Neuron (in vitro differentiated cells): ENCODE data around the gene METRNL.

ENCODE experiments used
- H2AFZ ChIP-seq: one replicate; pipeline ENCODE4 v1.6.1; 2013; ENCODE audit warnings: low read depth, mild to moderate bottlenecking, inconsistent platforms, low read length, moderate library complexity
- H3K27me3 ChIP-seq: one replicate; pipeline ENCODE4 v1.6.1; 2013; ENCODE audit warnings: low read length; ENCODE audit not compliant: insufficient read depth
- H3K36me3 ChIP-seq: one replicate; pipeline ENCODE4 v1.6.1; 2013; ENCODE audit warnings: low read length; ENCODE audit not compliant: insufficient read depth
- H3K4me1 ChIP-seq: one replicate; pipeline ENCODE4 v1.6.1; 2013; ENCODE audit warnings: low read length; ENCODE audit not compliant: insufficient read depth
- H3K4me3 ChIP-seq: 2 replicates; pipeline ENCODE4 v1.5.1; 2013; ENCODE audit warnings: mild to moderate bottlenecking, low read length, moderate library complexity
- H3K9me3 ChIP-seq: one replicate; pipeline ENCODE4 v1.6.1; 2013; ENCODE audit warnings: low read length

METRNL gene

DNA sequence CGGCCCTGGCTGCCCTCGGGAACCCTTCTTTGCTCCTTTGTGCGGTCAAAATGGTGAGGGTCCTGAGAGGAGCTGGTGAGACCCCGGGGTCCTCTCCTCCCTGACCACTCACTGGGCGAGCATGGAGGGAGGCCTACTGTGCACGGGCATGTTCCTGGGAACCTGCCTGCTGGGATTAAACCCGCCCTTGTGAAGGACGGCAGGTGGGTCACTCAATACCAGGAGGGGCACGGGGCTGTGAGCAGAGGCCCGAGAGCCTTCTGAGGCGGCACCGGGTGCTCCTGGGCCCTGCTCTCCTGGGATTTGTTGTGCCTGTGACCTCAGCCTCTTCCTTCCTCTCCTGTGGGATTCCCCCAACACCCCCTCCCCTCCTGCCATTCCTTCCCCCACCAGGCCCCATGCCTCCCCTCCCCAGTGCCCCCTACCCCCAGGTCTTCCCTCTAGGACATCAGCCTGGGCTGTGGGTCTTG, 19.7 kb downstream of the METRNL start:
- Histone ChIP-seq H3K4me3 (no peak overlapping the region), H3K4me1 (peaks cover 27% of the 10 kb centered on the region), H3K9me3 (no peaks in the 10 kb centered on the region), H2AFZ (no peak overlapping the region), H3K36me3 (peaks cover 23% of the 10 kb centered on the region), H3K27me3 (no peaks in the 10 kb centered on the region)

GRCh38 chr17:83099570-83100181, 20.3 kb downstream of the METRNL start:
- H3K4me3 ChIP-seq = no peak overlapping the region
- no peaks in the 10 kb centered on the region for H3K27me3 ChIP-seq

DNA sequence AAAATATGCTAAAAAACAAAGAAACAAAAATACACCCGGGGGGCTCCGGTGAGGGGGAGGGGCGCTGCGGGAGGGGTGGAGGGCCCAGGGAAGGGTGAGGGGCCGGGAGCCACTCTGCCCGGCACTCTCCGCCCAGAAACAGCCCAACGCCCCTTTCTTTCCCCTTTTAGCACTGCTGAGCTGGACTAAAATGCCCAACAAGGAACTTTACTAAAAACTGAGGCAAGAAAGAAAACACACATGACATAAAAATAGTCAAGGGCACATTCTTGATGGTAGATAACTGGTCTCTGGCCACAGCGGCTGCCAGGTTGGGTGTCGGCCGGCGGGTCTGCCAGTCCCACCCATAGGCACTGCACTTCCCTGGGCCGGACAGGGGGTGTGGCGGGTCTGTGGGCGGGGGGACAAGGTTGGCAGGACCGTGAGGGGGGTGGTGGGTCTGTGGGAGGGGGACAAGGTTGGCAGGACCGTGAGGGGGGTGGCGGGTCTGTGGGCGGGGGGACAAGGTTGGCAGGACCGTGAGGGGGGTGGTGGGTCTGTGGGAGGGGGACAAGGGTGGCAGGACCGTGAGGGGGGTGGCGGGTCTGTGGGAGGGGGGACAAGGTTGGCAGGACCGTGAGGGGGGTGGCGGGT, 20.9 kb downstream of the METRNL start:
- H3K27me3 ChIP-seq = no peaks in the 10 kb centered on the region
- H3K4me3 ChIP-seq = no peak overlapping the region
- peaks cover 27% of the 10 kb centered on the region for H3K4me1 ChIP-seq
- H3K36me3 ChIP-seq = peaks cover 12% of the 10 kb centered on the region
- no peak overlapping the region for H2AFZ ChIP-seq
- no peaks in the 10 kb centered on the region for H3K9me3 ChIP-seq

More at GRCh38 chr17:83099570-83100181, 20.3 kb downstream of the METRNL start:
- H2AFZ ChIP-seq = no peak overlapping the region
- H3K9me3 ChIP-seq = no peaks in the 10 kb centered on the region
- peaks cover 17% of the 10 kb centered on the region for H3K36me3 ChIP-seq
- H3K4me1 ChIP-seq = peaks cover 27% of the 10 kb centered on the region

GRCh38 chr17:83100853-83101391, 21.5 kb downstream of the METRNL start:
- peaks cover 29% of the 10 kb centered on the region for H3K4me1 ChIP-seq
- no peak overlapping the region for H3K4me3 ChIP-seq

DNA sequence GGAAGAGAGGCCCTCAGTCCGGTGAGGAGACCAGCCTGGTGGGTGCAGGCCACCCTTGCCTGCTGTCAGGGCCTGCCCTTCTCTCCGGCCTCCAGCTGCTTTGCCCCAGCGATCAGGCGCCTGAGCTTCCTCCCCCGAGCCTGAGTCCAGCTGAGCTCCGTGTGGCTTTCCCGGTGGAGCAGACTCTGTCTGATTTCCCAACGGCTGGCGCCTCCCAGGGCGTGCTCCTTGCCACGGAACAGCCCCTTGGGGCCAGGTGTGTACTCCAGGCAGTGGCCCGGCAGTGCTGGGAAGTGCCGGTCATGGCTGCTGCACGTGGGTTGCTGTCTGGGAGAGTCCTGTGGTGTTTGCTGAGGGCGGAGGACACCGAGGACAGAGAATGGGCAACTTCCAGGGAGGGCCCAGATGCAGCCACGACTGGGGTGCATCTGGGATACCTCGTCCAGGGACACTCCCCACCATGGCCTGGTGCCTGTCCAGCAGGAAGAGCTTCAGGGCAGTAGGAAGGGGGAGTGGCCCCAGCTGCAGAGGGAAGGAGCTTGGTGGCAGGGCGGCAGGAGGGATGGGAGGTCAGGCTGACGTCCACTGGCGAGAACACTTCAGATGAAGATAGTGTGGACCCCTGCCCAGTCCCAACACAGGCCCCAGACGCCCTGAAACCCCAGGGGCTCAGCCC, 22.5 kb downstream of the METRNL start:
- no peak overlapping the region for H2AFZ ChIP-seq
- peaks cover 38% of the 10 kb centered on the region for H3K4me1 ChIP-seq
- H3K36me3 ChIP-seq = no peaks in the 10 kb centered on the region
- no peaks in the 10 kb centered on the region for H3K27me3 ChIP-seq
- no peaks in the 10 kb centered on the region for H3K9me3 ChIP-seq
- no peak overlapping the region for H3K4me3 ChIP-seq

More at GRCh38 chr17:83100853-83101391, 21.5 kb downstream of the METRNL start:
- Histone ChIP-seq H3K36me3 (peaks cover 7% of the 10 kb centered on the region), H3K27me3 (no peaks in the 10 kb centered on the region), H2AFZ (no peak overlapping the region), H3K9me3 (no peaks in the 10 kb centered on the region)

- Histone ChIP-seq H3K27me3 (no peaks in the 10 kb centered on the region), H3K4me1 (peaks cover 39% of the 10 kb centered on the region)
Observed at GRCh38 chr17:83103200-83103942, 24.0 kb downstream of the METRNL start.

GRCh38 chr17:83103943-83104311, 24.5 kb downstream of the METRNL start:
- Histone ChIP-seq H3K9me3 (peaks cover 6% of the 10 kb centered on the region), H3K27me3 (no peaks in the 10 kb centered on the region), H3K36me3 (no peaks in the 10 kb centered on the region), H3K4me1 (peaks cover 34% of the 10 kb centered on the region), H3K4me3 (no peak overlapping the region), H2AFZ (no peak overlapping the region)

More at GRCh38 chr17:83103200-83103942, 24.0 kb downstream of the METRNL start:
- Histone ChIP-seq H2AFZ (no peak overlapping the region), H3K4me3 (no peak overlapping the region), H3K36me3 (no peaks in the 10 kb centered on the region), H3K9me3 (peaks cover under 1% of the 10 kb centered on the region)

DNA sequence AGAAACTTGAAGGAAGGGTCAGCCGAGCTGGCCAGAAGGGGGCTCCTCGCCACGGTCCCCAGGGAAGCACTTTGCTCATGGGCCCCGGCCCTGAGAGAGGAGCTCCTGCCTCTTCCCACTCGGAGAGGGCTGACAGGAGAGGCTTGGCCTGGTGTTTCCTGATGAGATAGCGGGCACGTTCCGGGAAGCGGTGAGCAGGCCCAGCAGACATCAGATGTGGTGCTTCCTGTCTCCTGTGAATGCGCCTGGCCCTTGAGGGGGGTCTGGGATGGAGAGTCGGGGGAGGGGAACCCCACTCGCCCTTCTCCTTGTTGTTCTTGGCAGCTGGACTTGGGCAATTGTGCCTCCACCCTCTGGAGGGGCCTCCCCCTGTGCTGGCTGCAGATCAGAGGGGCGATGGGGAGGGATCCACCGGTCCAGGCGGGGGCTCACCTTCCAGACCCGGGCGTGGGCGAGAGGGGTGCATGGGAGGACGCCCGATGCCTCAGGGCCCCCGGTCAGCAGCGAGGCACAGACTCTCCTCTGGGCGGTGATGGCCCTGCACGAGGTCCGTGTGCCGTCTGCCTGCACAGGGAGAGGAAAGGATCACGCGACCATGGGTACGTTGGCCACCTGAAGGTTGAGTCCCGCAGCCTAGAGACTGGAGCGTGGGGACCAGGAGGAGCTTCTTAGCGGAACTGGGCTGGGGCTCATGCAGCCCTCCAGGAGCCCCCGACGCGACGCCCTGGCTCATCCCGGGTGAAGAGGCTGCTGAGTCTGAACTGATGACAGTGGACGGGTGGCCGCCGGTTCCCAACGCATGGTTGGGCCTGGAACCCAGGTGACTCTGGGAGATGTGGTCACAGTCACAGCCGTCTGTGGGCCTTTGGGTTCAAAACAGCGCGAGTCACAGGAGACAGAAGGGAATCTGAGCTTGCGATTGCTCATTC, 25.4 kb downstream of the METRNL start:
- H3K36me3 ChIP-seq = no peaks in the 10 kb centered on the region
- no peak overlapping the region for H2AFZ ChIP-seq
- peaks cover 13% of the 10 kb centered on the region for H3K9me3 ChIP-seq
- peaks cover 26% of the 10 kb centered on the region for H3K4me1 ChIP-seq
- H3K27me3 ChIP-seq = no peaks in the 10 kb centered on the region
- H3K4me3 ChIP-seq = no peak overlapping the region

GRCh38 chr17:83105512-83105911, 26.1 kb downstream of the METRNL start:
- H3K9me3 ChIP-seq = peaks cover 16% of the 10 kb centered on the region
- no peak overlapping the region for H3K4me3 ChIP-seq
- peaks cover 21% of the 10 kb centered on the region for H3K4me1 ChIP-seq
- H3K27me3 ChIP-seq = no peaks in the 10 kb centered on the region
- no peak overlapping the region for H2AFZ ChIP-seq
- no peaks in the 10 kb centered on the region for H3K36me3 ChIP-seq

GRCh38 chr17:83106056-83106588, 26.7 kb downstream of the METRNL start:
- no peaks in the 10 kb centered on the region for H3K36me3 ChIP-seq
- H3K4me3 ChIP-seq = no peak overlapping the region
- H3K4me1 ChIP-seq = peaks cover 16% of the 10 kb centered on the region

GRCh38 chr17:83106913-83107655, 27.7 kb downstream of the METRNL start:
- no peak overlapping the region for H2AFZ ChIP-seq
- no peaks in the 10 kb centered on the region for H3K36me3 ChIP-seq
- H3K4me1 ChIP-seq = peaks cover 12% of the 10 kb centered on the region
- peaks cover 16% of the 10 kb centered on the region for H3K9me3 ChIP-seq
- H3K4me3 ChIP-seq = no peak overlapping the region
- no peaks in the 10 kb centered on the region for H3K27me3 ChIP-seq

More at GRCh38 chr17:83106056-83106588, 26.7 kb downstream of the METRNL start:
- H3K27me3 ChIP-seq = no peaks in the 10 kb centered on the region
- H3K9me3 ChIP-seq = peaks cover 16% of the 10 kb centered on the region
- H2AFZ ChIP-seq = no peak overlapping the region
